DMS153 treated with DMSO at 0.1 percent for 48 hours (cell line): ENCODE measurements around the gene MCTS1.
A peak's percentile ranks its signal among the peaks of the same experiment; 100 is the strongest.
"Not testable (repeated sequence)": the region's sequence is repeated elsewhere in the genome, so short reads cannot be mapped to it uniquely, and the experiment has no call there.

ENCODE experiments used
- DNase-seq: peaks from one replicate; lab custom pipeline; 2025; ENCODE audit not compliant: unreplicated experiment; lab: John Stamatoyannopoulos, UW

Gene MCTS1

GRCh38 chrX:120625371-120625770 lies 21.5 kb downstream of the MCTS1 start:
- DNase-seq, result no peak

- peak; percentile 94 for DNase-seq
Measured at GRCh38 chrX:120629667-120630537, 26.0 kb downstream of the MCTS1 start, which contains the start of gene C1GALT1C1. TSS of gene C1GALT1C1 (minus strand) at chrX:120630054. CDS start at chrX:120627166, 2,888 bp downstream.

GRCh38 chrX:120638619-120639018 lies 34.7 kb downstream of the MCTS1 start:
- no peak for DNase-seq

- DNase-seq, result no peak
Measured at GRCh38 chrX:120642871-120643270, 39.0 kb downstream of the MCTS1 start.

GRCh38 chrX:120647127-120647526 lies 43.2 kb downstream of the MCTS1 start:
- no peak for DNase-seq

GRCh38 chrX:120652256-120652655 lies 48.4 kb downstream of the MCTS1 start:
- DNase-seq, result not testable (repeated sequence)

GRCh38 chrX:120653000-120653399 lies 49.1 kb downstream of the MCTS1 start:
- no peak for DNase-seq

GRCh38 chrX:120660637-120661036 lies 56.7 kb downstream of the MCTS1 start:
- DNase-seq, result no peak
